ENCODE data around the gene GNAT2. TPM values are rescaled to one million over a fixed set of nuclear protein-coding genes. Genes with fewer than 3 reads are reported as not detected.
A peak's percentile ranks its signal among the peaks of the same experiment; 100 is the strongest.

GNAT2 gene
- total RNA-seq (under 0.01 and 0.17 TPM in 2 replicates), polyA plus RNA-seq (0.22 and 0.35 TPM in 2 replicates), polyA minus RNA-seq (ENCODE audit: low replicate concordance) (not detected in 2 replicates)
- polyA plus RNA-seq (2012) = 0.14 and 0.24 TPM in 2 replicates

- Histone ChIP-seq H3K9me3 (ENCODE audit: control insufficient read depth, insufficient read depth, low read depth, low read length) (no peaks in the 10 kb centered on the region), H3K9ac (ENCODE audit: insufficient read depth, low read length) (peak within 1 kb of the TSS; percentile 90), H4K20me1 (ENCODE audit: control insufficient read depth, extremely low read depth, insufficient read depth, low read length) (no peaks in the 10 kb centered on the region), H3K4me3 (replicated peaks in 1 of 4; ENCODE audit: control extremely low read depth in 1 of 4, insufficient read depth in 1 of 4, low read depth in 3 of 4, low read length in 4 of 4) (peak within 1 kb of the TSS; percentile 61 to 87 (median 80)), H3K36me3 (ENCODE audit: control insufficient read depth, insufficient read depth, low read length) (no peaks in the 10 kb centered on the region), H2AFZ (ENCODE audit: low read length) (peak within 1 kb of the TSS; percentile 57), H3K4me2 (ENCODE audit: extremely low read depth, insufficient read depth, low read length) (peak within 1 kb of the TSS; percentile 86), H3K4me1 (ENCODE audit: control insufficient read depth, extremely low read depth, insufficient read depth, low read length) (peaks cover 24% of the 10 kb centered on the region), H3K79me2 (ENCODE audit: control insufficient read depth, insufficient read depth, low read length) (peaks cover 44% of the 10 kb centered on the region), H3K27me3 (ENCODE audit: control insufficient read depth, insufficient read depth, low read length) (no peaks in the 10 kb centered on the region), H3K27ac (ENCODE audit: insufficient read depth, low read length) (peak within 1 kb of the TSS; percentile 96)
- DNase-seq (ENCODE audit: low read depth in 2 of 2) = peak; percentile 86
- TF ChIP-seq CTCF (conservative IDR thresholded peaks at IDR 0.05 in 1 of 2, IDR thresholded peaks at IDR 0.05 in 1 of 2; ENCODE audit: low read depth in 1 of 2, low read length in 2 of 2) (no peak), EZH2 (IDR thresholded peaks at IDR 0.05; ENCODE audit: low read length, missing control alignments) (no peak)
Observed at GRCh38 chr1:109619576-109620400, at the start of gene GNAT2, which contains the start of gene AMPD2. TSS of gene GNAT2 (minus strand) at chr1:109619616. CDS start at chr1:109612870, 6,746 bp downstream. TSS of gene AMPD2 (plus strand) at chr1:109619837. CDS start at chr1:109621176, 1,339 bp downstream.

DNA sequence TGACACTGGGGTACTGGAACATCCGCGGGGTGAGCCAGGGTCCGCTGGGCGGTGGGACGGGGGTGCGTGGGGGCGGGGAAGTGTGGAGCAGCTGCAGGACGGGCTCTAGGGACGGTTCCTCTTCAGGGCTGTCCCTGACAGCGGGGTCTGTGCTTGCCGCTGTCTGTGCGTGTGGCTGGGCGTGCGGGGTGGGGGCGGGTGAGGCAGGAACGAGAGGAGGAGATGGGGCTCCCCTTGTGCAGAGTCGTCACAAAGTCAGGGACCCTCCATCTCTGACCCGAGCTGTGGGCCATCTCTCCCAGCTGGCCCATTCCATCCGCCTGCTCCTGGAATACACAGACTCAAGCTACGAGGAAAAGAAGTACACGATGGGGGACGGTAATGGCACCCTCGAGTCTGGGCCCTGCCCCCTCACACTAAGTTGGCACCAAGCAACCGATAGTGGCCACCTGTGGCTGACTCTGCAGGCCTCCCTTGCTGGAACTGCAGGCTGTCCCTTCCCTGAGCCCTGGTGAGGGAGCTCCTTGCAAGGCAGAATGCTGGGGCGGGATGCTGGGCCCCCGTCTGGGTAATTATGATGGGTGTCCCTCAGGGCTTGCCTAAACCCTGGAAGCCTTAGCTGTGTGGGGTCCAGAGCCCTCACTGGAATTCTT lies 48.8 kb upstream of the GNAT2 start:
- Histone ChIP-seq H4K20me1 (ENCODE audit: control insufficient read depth, extremely low read depth, insufficient read depth, low read length) (no peaks in the 10 kb centered on the region), H3K27me3 (ENCODE audit: control insufficient read depth, insufficient read depth, low read length) (no peaks in the 10 kb centered on the region), H3K27ac (ENCODE audit: insufficient read depth, low read length) (no peak overlapping the region), H3K9me3 (ENCODE audit: control insufficient read depth, insufficient read depth, low read depth, low read length) (no peaks in the 10 kb centered on the region), H3K4me3 (replicated peaks in 1 of 4; ENCODE audit: control extremely low read depth in 1 of 4, insufficient read depth in 1 of 4, low read depth in 3 of 4, low read length in 4 of 4) (peak overlapping the region; percentile 40 to 64 (median 53)), H3K4me2 (ENCODE audit: extremely low read depth, insufficient read depth, low read length) (peak overlapping the region; percentile 83), H3K9ac (ENCODE audit: insufficient read depth, low read length) (no peak overlapping the region), H2AFZ (ENCODE audit: low read length) (peak overlapping the region; percentile 65), H3K4me1 (ENCODE audit: control insufficient read depth, extremely low read depth, insufficient read depth, low read length) (peaks cover 3% of the 10 kb centered on the region), H3K36me3 (ENCODE audit: control insufficient read depth, insufficient read depth, low read length) (no peaks in the 10 kb centered on the region), H3K79me2 (ENCODE audit: control insufficient read depth, insufficient read depth, low read length) (no peaks in the 10 kb centered on the region)
- TF ChIP-seq CTCF (conservative IDR thresholded peaks at IDR 0.05 in 1 of 2, IDR thresholded peaks at IDR 0.05 in 1 of 2; ENCODE audit: low read depth in 1 of 2, low read length in 2 of 2) (no peak), EZH2 (IDR thresholded peaks at IDR 0.05; ENCODE audit: low read length, missing control alignments) (no peak)
- no peak for DNase-seq (ENCODE audit: low read depth in 2 of 2)
